ENCODE measurements around the gene ADAMTS17.

ADAMTS17 gene

GRCh38 chr15:100098705-100099104 is 243.1 kb downstream of the ADAMTS17 start:
- no peak for DNase-seq (ENCODE audit: low read depth)
- TF ChIP-seq CTCF (conservative IDR thresholded peaks at IDR 0.05; ENCODE audit: low read length) = no peak
- H3K4me3 ChIP-seq (ENCODE audit: low read length) = no peak overlapping the region

- no peak overlapping the region for H3K4me3 ChIP-seq (ENCODE audit: low read length)
- TF ChIP-seq CTCF (conservative IDR thresholded peaks at IDR 0.05; ENCODE audit: low read length) = no peak
- no peak for DNase-seq (ENCODE audit: low read depth)
Observed at GRCh38 chr15:100097342-100098127, 244.2 kb downstream of the ADAMTS17 start.

- no peak for DNase-seq (ENCODE audit: low read depth)
- H3K4me3 ChIP-seq (ENCODE audit: low read length) = no peak overlapping the region
- TF ChIP-seq CTCF (conservative IDR thresholded peaks at IDR 0.05; ENCODE audit: low read length) = no peak
Observed at GRCh38 chr15:100096700-100097099, 245.1 kb downstream of the ADAMTS17 start.

GRCh38 chr15:100096248-100096600 is 245.6 kb downstream of the ADAMTS17 start:
- TF ChIP-seq CTCF (conservative IDR thresholded peaks at IDR 0.05; ENCODE audit: low read length) = no peak
- no peak overlapping the region for H3K4me3 ChIP-seq (ENCODE audit: low read length)
- DNase-seq (ENCODE audit: low read depth) = no peak

- DNase-seq (ENCODE audit: low read depth) = no peak
- H3K4me3 ChIP-seq (ENCODE audit: low read length) = no peak overlapping the region
- no peak for TF ChIP-seq CTCF (conservative IDR thresholded peaks at IDR 0.05; ENCODE audit: low read length)
Observed at GRCh38 chr15:100095541-100096247, 246.1 kb downstream of the ADAMTS17 start.

- H3K4me3 ChIP-seq (ENCODE audit: low read length) = no peak overlapping the region
- TF ChIP-seq CTCF (conservative IDR thresholded peaks at IDR 0.05; ENCODE audit: low read length) = no peak
- no peak for DNase-seq (ENCODE audit: low read depth)
Observed at GRCh38 chr15:100094127-100094510, 247.7 kb downstream of the ADAMTS17 start.
